MM.1S (cell line): Measurements from ENCODE around the gene SZT2.

Experiments
- CTCF ChIP-seq: fragments of 300-600 bp; sonication (generic); IDR thresholded peaks from 2 replicates; pipeline ENCODE4 v1.5.1; 2016; ENCODE audit warnings: antibody characterized with exemption, low read length, mixed read lengths
- EZH2 ChIP-seq: fragments of 300-600 bp; sonication (generic); optimal IDR thresholded peaks from 2 replicates; pipeline ENCODE3; 2017; ENCODE audit warnings: low read depth, mild to moderate bottlenecking, antibody characterized with exemption, low read length, mixed read lengths

GRCh38 chr1:43351421-43352350 lies 38.0 kb upstream of the SZT2 start:
- TF ChIP-seq EZH2, result no peak
- TF ChIP-seq CTCF, result no peak
